Left lung (tissue), 10 donors: ENCODE data around the gene SMPX. TPM values are rescaled to one million over a fixed set of nuclear protein-coding genes. Genes with fewer than 3 reads are reported as not detected.

Source experiments
- ATAC-seq: fragments of 200-7000 bp; cut with Tn5 transposase; one replicate; pipeline ENCODE4 v1.9.1; 2020; ENCODE audit warnings: moderate library complexity
- DNase-seq, 4 donors: peaks; one replicate each; pipeline ENCODE4 v3.0.0-alpha.2; 2013 to 2020
- H3K27ac ChIP-seq, 2 donors: fragments of 200-600 bp; sonication (generic) in 1 of 2; one replicate each; pipeline versions ENCODE4 v1.5.0 to v1.8.0; 2020 to 2021
- H3K27me3 ChIP-seq, 2 donors: fragments of 200-600 bp; sonication (generic) in 1 of 2; one replicate each; pipeline versions ENCODE4 v1.5.0 to v1.8.0; 2020 to 2021
- H3K36me3 ChIP-seq, 2 donors: fragments of 200-600 bp; sonication (generic) in 1 of 2; one replicate each; pipeline versions ENCODE4 v1.5.0 to v1.8.0; 2020 to 2021
- H3K4me1 ChIP-seq, 2 donors: fragments of 200-600 bp; one replicate each; pipeline ENCODE4 v1.8.0; 2021
- H3K4me3 ChIP-seq, 2 donors: fragments of 200-600 bp; sonication (generic) in 1 of 2; one replicate each; pipeline versions ENCODE4 v1.5.0 to v1.8.0; 2020 to 2021; ENCODE audit warnings: mild to moderate bottlenecking in 1 of 2
- H3K9me3 ChIP-seq, 2 donors: fragments of 200-600 bp; sonication (generic) in 1 of 2; one replicate each; pipeline versions ENCODE4 v1.5.0 to v1.8.0; 2020 to 2021
- intact Hi-C, 2 donors: fragments of 100-400 bp; cut with DNase I; formaldehyde crosslinking; loops; one replicate each; pipeline versions ENCODE4 v1.11.2 to v1.14.2; 2022
- polyA plus RNA-seq, 6 donors: library from polyadenylated mRNA; unstranded; fragments of 120-200 nt; gene quantifications; one replicate each; pipeline ENCODE4 v1.2.1, GENCODE V29; 2013; ENCODE audit not compliant: insufficient read length in 6 of 6
- total RNA-seq, 2 donors: library from RNA; stranded (reverse); fragmentation: NEBNext Ultra II Directional; extraction: Animal tissue kit (Norgen Biotek cat#: 25700); gene quantifications; one replicate each; pipeline ENCODE4 v1.2.1, GENCODE V29; 2021
- TF ChIP-seq, protein P1 (sequence below), 2 donors: fragments of 200-600 bp; sonication (generic) in 1 of 2; IDR thresholded peaks; one replicate each; pipeline versions ENCODE4 v1.5.0 to v1.8.0; 2021; ENCODE audit warnings: antibody characterized with exemption in 2 of 2
- donor health status: DM: no; HTN: yes; CAD: no.
- donor health status: DM: no; HTN: no; CAD: no.

Gene SMPX
- total and polyA plus RNA-seq, 8 donors: 3.2 to 10.0 (median 7.7) TPM; not detected in 2

GRCh38 chrX:21662761-21663160, 95.2 kb downstream of the SMPX start:
- DNase-seq (no peak), ATAC-seq (no peak)
- H3K27ac ChIP-seq: no peak overlapping the region
- no peaks in the 10 kb centered on the region for H3K9me3 ChIP-seq
- TF ChIP-seq, protein P1, sequence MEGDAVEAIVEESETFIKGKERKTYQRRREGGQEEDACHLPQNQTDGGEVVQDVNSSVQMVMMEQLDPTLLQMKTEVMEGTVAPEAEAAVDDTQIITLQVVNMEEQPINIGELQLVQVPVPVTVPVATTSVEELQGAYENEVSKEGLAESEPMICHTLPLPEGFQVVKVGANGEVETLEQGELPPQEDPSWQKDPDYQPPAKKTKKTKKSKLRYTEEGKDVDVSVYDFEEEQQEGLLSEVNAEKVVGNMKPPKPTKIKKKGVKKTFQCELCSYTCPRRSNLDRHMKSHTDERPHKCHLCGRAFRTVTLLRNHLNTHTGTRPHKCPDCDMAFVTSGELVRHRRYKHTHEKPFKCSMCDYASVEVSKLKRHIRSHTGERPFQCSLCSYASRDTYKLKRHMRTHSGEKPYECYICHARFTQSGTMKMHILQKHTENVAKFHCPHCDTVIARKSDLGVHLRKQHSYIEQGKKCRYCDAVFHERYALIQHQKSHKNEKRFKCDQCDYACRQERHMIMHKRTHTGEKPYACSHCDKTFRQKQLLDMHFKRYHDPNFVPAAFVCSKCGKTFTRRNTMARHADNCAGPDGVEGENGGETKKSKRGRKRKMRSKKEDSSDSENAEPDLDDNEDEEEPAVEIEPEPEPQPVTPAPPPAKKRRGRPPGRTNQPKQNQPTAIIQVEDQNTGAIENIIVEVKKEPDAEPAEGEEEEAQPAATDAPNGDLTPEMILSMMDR (IDR thresholded peaks at IDR 0.05): no peak
- H3K27me3 ChIP-seq: peaks cover 0 to 23% of the 10 kb centered on the region in 2 donors
- intact Hi-C loops: no loop called here
- no peak overlapping the region for H3K4me3 ChIP-seq
- H3K4me1 ChIP-seq: no peaks in the 10 kb centered on the region
- H3K36me3 ChIP-seq: no peaks in the 10 kb centered on the region

GRCh38 chrX:21661316-21661715, 96.6 kb downstream of the SMPX start:
- H3K4me3 ChIP-seq: no peak overlapping the region
- TF ChIP-seq, protein P1 (IDR thresholded peaks at IDR 0.05): no peak
- H3K36me3 ChIP-seq: no peaks in the 10 kb centered on the region
- H3K9me3 ChIP-seq: no peaks in the 10 kb centered on the region
- intact Hi-C loops: no loop called here
- ATAC-seq: no peak
- DNase-seq: no peak
- H3K4me1 ChIP-seq: no peaks in the 10 kb centered on the region
- no peak overlapping the region for H3K27ac ChIP-seq
- peaks cover 13 to 38% of the 10 kb centered on the region in 2 donors for H3K27me3 ChIP-seq

DNA sequence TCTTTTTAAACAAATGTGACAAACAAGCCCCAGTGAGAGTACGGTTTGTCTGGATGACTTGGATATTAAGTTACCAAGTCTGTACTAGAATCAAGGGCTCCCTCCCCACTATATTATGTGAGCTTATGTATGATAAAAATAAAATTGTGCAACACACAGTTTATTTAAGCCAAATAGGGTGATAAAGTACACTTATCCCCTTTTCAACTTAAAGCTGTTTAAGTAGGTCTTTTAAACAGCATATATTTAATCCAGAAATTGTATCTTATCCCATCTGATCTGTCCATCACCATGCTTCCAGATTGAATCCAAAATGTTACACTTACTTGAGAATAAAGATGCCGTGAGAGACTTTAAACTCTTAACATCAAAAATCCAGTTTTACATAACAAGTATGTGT, 97.8 kb downstream of the SMPX start:
- Histone ChIP-seq H3K4me3 (no peak overlapping the region), H3K9me3 (no peaks in the 10 kb centered on the region), H3K27me3 (peaks cover 14 to 47% of the 10 kb centered on the region in 2 donors), H3K4me1 (no peaks in the 10 kb centered on the region), H3K36me3 (no peaks in the 10 kb centered on the region), H3K27ac (no peak overlapping the region)
- DNase-seq: peak in 2 of 4 donors; percentile 31 to 41
- TF ChIP-seq, protein P1 (IDR thresholded peaks at IDR 0.05): no peak
- no peak for ATAC-seq
- intact Hi-C loops: no loop called here

DNA sequence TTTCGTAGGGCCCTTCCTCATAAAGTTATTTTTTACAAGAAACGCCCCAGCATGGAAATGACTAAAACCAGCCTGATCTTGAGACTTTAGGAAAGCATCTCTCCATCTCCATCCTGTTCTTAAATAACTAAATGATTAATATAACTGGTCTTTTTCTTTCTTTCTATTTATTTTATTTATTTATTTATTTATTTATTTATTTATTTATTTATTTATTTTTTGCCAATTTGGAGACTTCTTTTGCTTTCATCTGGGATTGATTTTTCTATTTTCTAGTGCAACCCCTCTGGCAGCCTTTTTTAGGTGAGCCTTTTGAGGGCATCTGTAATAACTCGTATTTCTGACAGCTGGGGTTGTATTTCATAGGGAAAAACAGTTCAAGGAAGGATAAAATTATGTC, 98.6 kb downstream of the SMPX start:
- H3K9me3 ChIP-seq: no peaks in the 10 kb centered on the region
- peaks cover 14 to 47% of the 10 kb centered on the region in 2 donors for H3K27me3 ChIP-seq
- H3K27ac ChIP-seq: no peak overlapping the region
- H3K4me3 ChIP-seq: no peak overlapping the region
- no peak for ATAC-seq
- H3K4me1 ChIP-seq: no peaks in the 10 kb centered on the region
- intact Hi-C loops: no loop called here
- no peaks in the 10 kb centered on the region for H3K36me3 ChIP-seq
- DNase-seq: no peak
- TF ChIP-seq, protein P1 (IDR thresholded peaks at IDR 0.05): no peak

GRCh38 chrX:21658746-21659145, 99.2 kb downstream of the SMPX start:
- Histone ChIP-seq H3K4me1 (no peaks in the 10 kb centered on the region), H3K36me3 (no peaks in the 10 kb centered on the region), H3K4me3 (no peak overlapping the region), H3K9me3 (no peaks in the 10 kb centered on the region), H3K27ac (no peak overlapping the region), H3K27me3 (peaks cover 14 to 47% of the 10 kb centered on the region in 2 donors)
- peak in 1 of 4 donors; percentile 31 for DNase-seq
- intact Hi-C loops: no loop called here
- TF ChIP-seq, protein P1 (IDR thresholded peaks at IDR 0.05): no peak
- ATAC-seq: peak; percentile 68
